Choroid plexus epithelial cell (primary cell): ENCODE data around the gene CCDC88B.
A peak's percentile ranks its signal among the peaks of the same experiment; 100 is the strongest.

ENCODE experiments used
- DNase-seq: peaks from one replicate; pipeline ENCODE4 v3.0.0-alpha.2; 2010; ENCODE audit warnings: low read depth
- H3K4me3 ChIP-seq: 2 replicates; pipeline ENCODE4 v1.5.1; 2011; ENCODE audit warnings: low read depth, mild to moderate bottlenecking, control low read depth, low read length, moderate library complexity
- TF ChIP-seq, protein P1 (sequence below): conservative IDR thresholded peaks from 2 replicates; pipeline ENCODE4 v1.5.1; 2011; ENCODE audit warnings: low read depth, mild to moderate bottlenecking, control low read depth, inconsistent platforms, low read length, moderate library complexity

Gene CCDC88B

DNA sequence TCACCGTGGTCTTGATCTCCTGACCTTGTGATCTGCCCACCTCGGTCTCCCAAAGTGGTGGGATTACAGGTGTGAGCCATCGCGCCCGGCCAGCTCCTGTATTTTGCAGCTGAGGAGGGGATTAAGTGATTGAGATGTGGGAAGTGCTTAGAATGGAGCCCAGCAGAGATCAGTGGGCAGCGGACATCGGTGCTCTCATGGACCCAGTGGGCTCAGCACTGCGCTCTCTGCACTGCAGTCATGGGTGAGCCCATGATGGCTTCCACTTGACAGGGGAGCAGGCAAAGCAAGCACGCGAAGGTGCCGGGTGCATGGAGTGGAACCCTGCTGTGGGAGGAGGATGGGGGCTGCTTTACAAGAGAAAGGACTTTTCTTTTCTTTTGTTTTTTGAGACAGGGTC, 9.1 kb upstream of the CCDC88B start:
- TF ChIP-seq, protein P1, sequence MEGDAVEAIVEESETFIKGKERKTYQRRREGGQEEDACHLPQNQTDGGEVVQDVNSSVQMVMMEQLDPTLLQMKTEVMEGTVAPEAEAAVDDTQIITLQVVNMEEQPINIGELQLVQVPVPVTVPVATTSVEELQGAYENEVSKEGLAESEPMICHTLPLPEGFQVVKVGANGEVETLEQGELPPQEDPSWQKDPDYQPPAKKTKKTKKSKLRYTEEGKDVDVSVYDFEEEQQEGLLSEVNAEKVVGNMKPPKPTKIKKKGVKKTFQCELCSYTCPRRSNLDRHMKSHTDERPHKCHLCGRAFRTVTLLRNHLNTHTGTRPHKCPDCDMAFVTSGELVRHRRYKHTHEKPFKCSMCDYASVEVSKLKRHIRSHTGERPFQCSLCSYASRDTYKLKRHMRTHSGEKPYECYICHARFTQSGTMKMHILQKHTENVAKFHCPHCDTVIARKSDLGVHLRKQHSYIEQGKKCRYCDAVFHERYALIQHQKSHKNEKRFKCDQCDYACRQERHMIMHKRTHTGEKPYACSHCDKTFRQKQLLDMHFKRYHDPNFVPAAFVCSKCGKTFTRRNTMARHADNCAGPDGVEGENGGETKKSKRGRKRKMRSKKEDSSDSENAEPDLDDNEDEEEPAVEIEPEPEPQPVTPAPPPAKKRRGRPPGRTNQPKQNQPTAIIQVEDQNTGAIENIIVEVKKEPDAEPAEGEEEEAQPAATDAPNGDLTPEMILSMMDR, result no peak
- H3K4me3 ChIP-seq, result no peak overlapping the region
- DNase-seq, result no peak

DNA sequence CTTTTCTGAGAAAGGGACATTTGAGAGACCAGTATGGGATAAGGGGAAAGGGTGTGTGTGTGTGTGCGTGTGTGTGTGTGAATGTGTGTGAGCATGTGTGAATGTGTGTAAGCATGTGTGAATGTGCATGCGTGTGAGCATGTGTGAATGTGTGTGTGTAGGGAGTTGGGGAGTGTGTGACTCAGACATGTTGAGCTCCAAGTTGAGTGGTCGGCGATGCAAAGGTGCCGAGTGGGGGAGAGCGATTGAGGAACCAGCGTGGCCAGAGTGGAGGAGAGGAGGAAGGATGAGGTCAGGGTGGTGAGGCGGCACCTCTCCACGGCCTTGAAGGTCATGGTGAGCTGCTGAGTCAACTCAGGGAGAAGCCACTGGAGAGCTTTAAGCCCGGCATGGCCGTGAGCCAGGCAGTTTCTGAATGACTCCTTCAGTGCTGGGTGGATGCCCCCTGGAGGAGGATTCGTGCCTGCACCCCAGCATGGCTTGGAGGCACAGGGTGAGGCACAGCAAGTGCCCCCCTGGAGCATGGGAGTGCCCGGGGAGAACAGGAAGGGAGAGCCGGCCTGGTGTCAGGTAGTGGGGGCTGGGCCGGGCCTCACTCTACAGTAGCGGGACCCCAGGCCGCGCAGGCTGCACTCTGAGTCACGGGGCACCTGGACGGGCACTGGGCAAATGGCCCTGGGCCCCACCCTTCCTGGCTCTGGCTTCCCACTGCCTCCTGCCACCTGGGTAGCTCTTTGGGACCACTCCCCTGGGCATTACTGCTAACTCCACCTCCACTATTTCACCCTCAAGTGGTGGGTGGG, 8.2 kb upstream of the CCDC88B start:
- DNase-seq, result peak; percentile 86
- TF ChIP-seq, protein P1, result peak; percentile 78
- H3K4me3 ChIP-seq, result no peak overlapping the region

DNA sequence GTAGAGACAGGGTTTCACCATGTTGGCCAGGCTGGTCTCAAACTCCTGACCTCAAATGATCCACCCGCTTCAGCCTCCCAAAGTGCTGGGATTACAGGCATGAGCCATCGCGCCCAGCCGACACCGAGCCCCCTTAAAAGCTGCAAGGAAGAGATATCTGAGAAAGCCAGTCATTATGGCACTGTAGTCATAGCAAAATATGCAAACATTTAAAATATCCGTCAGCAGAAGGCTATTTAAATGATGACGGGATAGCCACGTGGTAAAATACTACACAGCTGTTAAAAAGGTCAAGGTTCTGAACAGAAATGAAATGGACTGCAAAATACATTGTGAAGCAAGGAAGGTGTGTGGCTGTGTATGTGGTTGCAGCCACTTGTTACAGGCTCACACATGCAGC, 6.4 kb upstream of the CCDC88B start:
- DNase-seq, result no peak
- no peak overlapping the region for H3K4me3 ChIP-seq
- TF ChIP-seq, protein P1, result no peak

DNA sequence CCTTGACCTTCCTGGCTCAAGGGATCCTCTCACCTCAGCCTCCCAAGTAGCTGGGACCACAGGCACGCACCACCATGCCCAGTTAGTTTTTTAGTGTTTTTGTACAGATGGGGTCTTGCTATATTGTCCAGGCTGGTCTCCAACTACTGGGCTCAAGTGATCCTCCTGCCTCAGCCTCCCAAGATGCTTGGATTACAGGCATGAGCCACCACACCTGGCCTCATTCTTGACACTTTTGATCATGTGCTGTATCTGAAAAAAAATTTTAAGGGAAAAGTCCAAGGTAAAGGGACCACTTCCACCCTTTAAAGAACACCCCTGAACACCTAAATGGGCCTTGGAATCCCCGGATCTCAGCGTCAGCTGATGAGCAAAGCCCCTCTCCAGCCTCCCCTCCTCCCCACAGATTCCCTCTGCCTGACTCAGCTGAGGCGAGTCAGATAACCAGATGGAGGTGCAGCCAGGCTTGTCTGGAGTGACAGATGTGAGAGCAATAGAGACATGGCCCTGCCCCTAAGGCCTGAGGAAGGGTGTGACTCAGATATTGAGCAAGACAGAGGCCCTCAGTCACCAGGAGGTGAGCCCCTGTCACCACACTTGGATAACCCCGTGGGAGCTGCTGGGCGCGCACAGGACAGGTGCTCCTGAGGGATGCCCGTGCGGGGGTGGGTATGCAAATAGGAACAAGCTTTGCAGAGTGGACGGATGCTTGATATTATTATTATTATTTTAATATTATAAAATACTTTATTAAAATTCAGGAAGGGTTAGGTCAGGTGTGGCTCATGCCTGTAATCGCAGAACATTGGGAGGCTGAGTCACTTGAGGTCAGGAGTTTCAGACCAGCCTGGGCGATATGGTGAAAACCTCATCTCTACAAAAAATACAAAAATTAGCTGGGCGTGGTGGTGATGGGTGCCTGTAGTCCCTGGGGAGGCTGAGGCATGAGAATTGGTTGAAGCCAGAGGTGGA, 5.0 kb upstream of the CCDC88B start:
- TF ChIP-seq, protein P1, result no peak
- peak; percentile 84 for DNase-seq
- H3K4me3 ChIP-seq, result no peak overlapping the region

DNA sequence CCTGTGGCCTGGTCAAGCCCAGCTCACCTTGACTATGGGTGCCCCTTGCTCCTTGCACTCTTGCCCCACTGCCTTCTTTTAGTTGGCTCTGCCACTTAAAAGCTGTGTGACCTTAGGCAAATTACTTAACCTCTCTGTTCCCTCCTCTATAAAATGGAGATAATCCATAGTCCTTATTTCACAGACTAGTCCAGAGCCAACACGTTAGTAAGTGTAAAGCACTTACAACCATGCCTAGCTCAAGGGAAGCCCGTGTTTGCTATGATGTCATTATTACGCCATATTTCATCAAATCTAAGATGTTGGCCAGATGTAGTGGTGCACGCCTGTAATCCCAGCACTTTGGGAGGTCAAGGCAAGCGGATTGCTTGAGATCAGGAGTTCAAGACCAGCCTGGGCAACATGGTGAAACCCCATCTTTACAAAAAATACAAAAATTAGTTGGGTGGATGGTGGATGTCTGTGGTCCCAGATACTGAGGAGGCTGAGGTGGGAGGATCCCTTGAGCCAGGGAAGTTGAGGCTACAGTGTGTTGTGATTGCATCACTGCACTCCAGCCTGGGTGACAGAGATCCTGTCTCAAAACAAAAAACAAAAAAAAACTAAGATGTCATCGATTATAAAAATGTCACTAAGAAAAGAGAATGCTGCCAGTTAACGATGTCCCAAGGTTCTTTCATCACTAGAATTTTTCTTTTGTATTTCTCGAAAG, 2.3 kb upstream of the CCDC88B start:
- no peak for DNase-seq
- TF ChIP-seq, protein P1, result no peak
- H3K4me3 ChIP-seq, result no peak overlapping the region

DNA sequence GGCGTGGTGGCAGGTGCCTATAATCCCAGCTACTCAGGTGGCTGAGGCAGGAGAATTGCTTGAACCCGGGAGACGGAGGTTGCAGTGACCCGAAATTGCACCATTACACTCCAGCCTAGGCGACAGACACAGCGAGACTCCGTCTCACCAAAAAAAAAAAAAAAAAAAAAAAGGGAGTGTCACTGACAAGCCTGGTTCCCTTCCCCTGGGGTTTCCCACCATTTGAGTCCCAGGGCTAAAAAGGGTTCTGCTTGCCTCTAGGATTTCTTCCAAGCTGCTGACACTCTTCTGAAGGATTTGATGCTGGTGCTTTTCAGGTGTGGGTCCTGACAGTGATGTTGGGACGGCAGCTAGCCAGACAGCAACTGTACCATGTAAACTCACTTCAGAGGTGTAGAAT, 1.3 kb upstream of the CCDC88B start:
- DNase-seq, result no peak
- TF ChIP-seq, protein P1, result no peak
- no peak overlapping the region for H3K4me3 ChIP-seq
